Activated naive CD4-positive, alpha-beta T cell treated with anti-CD3 and anti-CD28 coated beads, Interleukin-2, amount 50 U/mL, for 72 hours (primary cell): ENCODE results near the gene SMG7. TPM values are rescaled to one million over a fixed set of nuclear protein-coding genes. Genes with fewer than 3 reads are reported as not detected.

Source experiments
- ATAC-seq, 2 donors: fragments of 150-1000 bp; cut with Tn5 transposase; 2 replicates each; pipeline ENCODE4 v1.10.0; 2021; ENCODE audit warnings: mild to moderate bottlenecking in 2 of 2, moderate library complexity in 2 of 2
- DNase-seq, 2 donors: peaks; one replicate each; pipeline ENCODE4 v3.0.0; 2021 to 2022; ENCODE audit warnings: low spot score in 2 of 2
- H3K27ac Mint-ChIP-seq, 2 donors: one replicate each; pipeline ENCODE4 v1.8.0; 2022; ENCODE audit warnings: mild to moderate bottlenecking in 2 of 2, mixed read lengths in 2 of 2
- H3K36me3 Mint-ChIP-seq, 2 donors: one replicate each; pipeline ENCODE4 v1.8.0; 2022; ENCODE audit warnings: mixed read lengths in 2 of 2
- H3K9me3 Mint-ChIP-seq, 2 donors: one replicate each; pipeline ENCODE4 v1.8.0; 2022; ENCODE audit warnings: mixed read lengths in 2 of 2
- total RNA-seq, 2 donors: library from RNA; stranded (reverse); gene quantifications; one replicate each; pipeline ENCODE4 v1.2.3, GENCODE V29; 2022

SMG7 gene
- total RNA-seq, 2 donors from 2014 or later = 60.9 to 63.4 TPM

GRCh38 chr1:183460596-183460995, 11.7 kb upstream of the SMG7 start:
- Mint-ChIP-seq H3K36me3 (no peaks in the 10 kb centered on the region), H3K9me3 (no peaks in the 10 kb centered on the region), H3K27ac (no peak overlapping the region)
- DNase-seq = no peak
- ATAC-seq = no peak

DNA sequence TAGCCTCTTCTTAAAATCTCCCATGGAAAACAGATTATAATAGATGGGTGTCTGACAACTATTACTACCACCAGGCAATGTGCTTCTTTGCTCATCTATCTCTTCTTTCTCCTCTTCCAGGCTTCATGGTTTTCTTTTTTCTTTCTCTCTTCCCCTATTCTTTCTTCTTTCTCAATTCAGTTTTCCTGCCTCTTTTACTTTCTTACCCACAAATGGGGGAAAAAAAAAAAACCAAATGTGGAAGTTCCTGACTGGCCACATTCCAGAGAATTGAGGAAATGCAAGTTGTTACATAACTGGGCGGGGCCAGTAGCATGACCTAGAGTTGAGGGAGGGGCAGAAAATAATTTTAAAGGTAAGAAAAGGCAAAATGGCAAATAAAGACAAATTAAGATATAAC, 10.9 kb upstream of the SMG7 start:
- Mint-ChIP-seq H3K27ac (no peak overlapping the region), H3K9me3 (no peaks in the 10 kb centered on the region), H3K36me3 (no peaks in the 10 kb centered on the region)
- DNase-seq (no peak), ATAC-seq (no peak)

GRCh38 chr1:183463566-183463965, 8.7 kb upstream of the SMG7 start:
- H3K36me3 Mint-ChIP-seq = no peaks in the 10 kb centered on the region
- ATAC-seq (no peak), DNase-seq (no peak)
- H3K9me3 Mint-ChIP-seq = no peaks in the 10 kb centered on the region
- no peak overlapping the region for H3K27ac Mint-ChIP-seq

- no peak for ATAC-seq
- Mint-ChIP-seq H3K27ac (no peak overlapping the region), H3K36me3 (peaks cover 0 to 5% of the 10 kb centered on the region in 2 donors), H3K9me3 (no peaks in the 10 kb centered on the region)
- DNase-seq = no peak
Observed at GRCh38 chr1:183466781-183467180, 5.5 kb upstream of the SMG7 start.

DNA sequence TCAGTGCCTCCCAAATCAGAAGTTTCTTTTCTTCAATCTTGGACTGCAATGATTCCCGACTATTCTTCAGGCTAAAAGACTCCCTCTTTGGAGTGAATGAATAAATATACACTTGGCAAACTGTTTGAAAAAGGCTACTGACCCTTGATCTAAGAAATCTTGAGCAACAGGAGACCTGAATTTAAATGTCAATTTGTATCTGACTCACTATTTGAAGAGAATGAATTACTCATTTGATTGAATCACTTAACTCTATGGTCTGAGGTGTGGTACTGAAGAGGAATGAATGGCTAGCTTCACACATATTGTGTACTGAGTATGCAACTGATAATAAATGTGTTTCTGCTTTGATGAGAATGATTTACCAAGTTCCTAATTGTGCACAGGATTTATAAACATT, 4.6 kb upstream of the SMG7 start:
- H3K27ac Mint-ChIP-seq = no peak overlapping the region
- ATAC-seq (no peak), DNase-seq (no peak)
- H3K9me3 Mint-ChIP-seq = no peaks in the 10 kb centered on the region
- H3K36me3 Mint-ChIP-seq = peaks cover 2 to 7% of the 10 kb centered on the region in 2 donors

GRCh38 chr1:183470147-183470960, 1.9 kb upstream of the SMG7 start:
- Mint-ChIP-seq H3K36me3 (peaks cover 11 to 18% of the 10 kb centered on the region in 2 donors), H3K9me3 (no peaks in the 10 kb centered on the region), H3K27ac (peak overlapping the region; percentile 100)
- peak; percentile 84 to 85 for DNase-seq
- peak; percentile 50 to 52 for ATAC-seq

GRCh38 chr1:183470961-183471742, 1.1 kb upstream of the SMG7 start:
- DNase-seq (peak; percentile 68 to 90), ATAC-seq (peak; percentile 43 to 53)
- Mint-ChIP-seq H3K36me3 (peaks cover 11 to 18% of the 10 kb centered on the region in 2 donors), H3K9me3 (no peaks in the 10 kb centered on the region), H3K27ac (peak overlapping the region; percentile 100)

DNA sequence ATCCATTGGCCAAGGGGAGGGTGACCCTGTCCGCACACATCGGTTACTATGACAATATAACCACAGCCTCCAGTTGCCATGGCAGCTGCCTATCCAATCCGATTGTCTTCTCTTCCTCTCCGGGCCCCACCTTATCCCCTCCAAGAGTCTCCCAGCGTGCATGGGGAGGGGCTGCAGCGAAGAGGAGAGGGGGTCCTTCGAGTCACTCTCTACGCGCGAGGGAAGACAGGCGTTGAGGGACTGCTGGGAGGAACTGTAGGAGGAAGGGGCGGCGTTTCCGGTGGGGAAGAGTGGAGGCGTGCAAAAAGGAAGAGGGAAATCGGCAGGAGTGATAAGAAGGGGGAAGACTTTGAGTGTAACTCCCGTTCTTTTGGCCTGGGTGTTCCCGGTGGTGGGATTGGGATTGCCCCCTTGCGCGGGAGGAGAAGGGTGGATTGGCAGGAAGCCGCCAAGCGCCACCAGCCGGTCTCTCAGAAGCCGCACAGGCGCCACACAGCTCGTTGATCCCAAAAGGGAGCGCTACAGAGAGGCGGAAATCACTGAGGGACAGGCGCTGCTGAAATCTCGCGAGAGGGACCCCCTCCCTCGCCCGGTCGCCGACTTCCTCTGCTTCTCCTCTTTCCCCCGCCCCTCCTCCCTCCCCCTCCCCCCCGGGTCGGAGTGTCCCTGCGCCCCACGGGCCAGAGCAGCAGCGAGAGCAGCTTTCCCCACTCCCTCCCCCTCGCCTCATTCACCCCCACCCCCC, 384 bp upstream of the SMG7 start:
- Mint-ChIP-seq H3K27ac (peak overlapping the region; percentile 100), H3K36me3 (peaks cover 11 to 18% of the 10 kb centered on the region in 2 donors), H3K9me3 (no peaks in the 10 kb centered on the region)
- DNase-seq (peak; percentile 88 to 94), ATAC-seq (peak; percentile 68 to 73)

DNA sequence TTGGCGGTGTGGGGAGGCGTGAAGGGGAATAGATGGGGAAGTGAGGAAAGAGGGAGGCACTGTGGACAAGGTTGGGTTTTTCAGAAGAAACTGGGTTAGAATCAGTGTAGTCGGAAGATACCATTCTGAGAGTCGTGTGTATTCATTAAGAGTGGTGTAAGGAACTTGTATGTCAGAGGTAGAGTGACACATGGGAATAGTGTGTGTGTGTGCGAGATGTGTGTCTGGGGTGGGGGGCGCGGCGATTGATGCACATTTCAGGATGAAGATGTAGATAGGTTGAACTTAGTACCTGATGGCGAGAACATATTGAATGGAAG, 878 bp downstream of the SMG7 start:
- no peak for ATAC-seq
- H3K36me3 Mint-ChIP-seq = peaks cover 11 to 18% of the 10 kb centered on the region in 2 donors
- no peaks in the 10 kb centered on the region for H3K9me3 Mint-ChIP-seq
- no peak for DNase-seq
- H3K27ac Mint-ChIP-seq = peak overlapping the region; percentile 100

DNA sequence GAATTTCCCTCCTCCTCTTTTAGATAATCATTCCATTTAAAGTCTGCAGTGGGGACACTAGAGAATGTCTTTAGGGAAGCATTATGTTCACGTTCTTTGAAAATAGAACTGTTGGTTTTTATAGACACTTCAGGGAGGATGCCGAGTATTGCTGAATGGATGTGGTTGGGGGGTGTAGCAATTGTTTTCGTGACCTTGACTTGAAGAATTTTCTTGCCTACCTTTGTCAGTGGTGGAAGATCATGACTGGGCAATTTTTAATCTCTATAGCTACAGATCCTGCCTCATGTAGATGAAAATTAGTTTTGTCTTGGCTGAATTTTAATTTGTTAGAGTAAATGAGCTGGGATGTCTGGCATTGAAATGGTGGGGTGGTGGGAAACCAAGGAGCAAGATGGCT, 3.8 kb downstream of the SMG7 start:
- DNase-seq = no peak
- Mint-ChIP-seq H3K36me3 (peaks cover 18 to 21% of the 10 kb centered on the region in 2 donors), H3K27ac (no peak overlapping the region), H3K9me3 (no peaks in the 10 kb centered on the region)
- ATAC-seq = no peak

- DNase-seq (no peak), ATAC-seq (peak in 1 of 2 donors; percentile 81)
- peaks cover 5 to 14% of the 10 kb centered on the region in 2 donors for H3K36me3 Mint-ChIP-seq
- H3K27ac Mint-ChIP-seq = peak overlapping the region; percentile 51 to 67
- no peaks in the 10 kb centered on the region for H3K9me3 Mint-ChIP-seq
Observed at GRCh38 chr1:183477986-183478781, 5.9 kb downstream of the SMG7 start.

DNA sequence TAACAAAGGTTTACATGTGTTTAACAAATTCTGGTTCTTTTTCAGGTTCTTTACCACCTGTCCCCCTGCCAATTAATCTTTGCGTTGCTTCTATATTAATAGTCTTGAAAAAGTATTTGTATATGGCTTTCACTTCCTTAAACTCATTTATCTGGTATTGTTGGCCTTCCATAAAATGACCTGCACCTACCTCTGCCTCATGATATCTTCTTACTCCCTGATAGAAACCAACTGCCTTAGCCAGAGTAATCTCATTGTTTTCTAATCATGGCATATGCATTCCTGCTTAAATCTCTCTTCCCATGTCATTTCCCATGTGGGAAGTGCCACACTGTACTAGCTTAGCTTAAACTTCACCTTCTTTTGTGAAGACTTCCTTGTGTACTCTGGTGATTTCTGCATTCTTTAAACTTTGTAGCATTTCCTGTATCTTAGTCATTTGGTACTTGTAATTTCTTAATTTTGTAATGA, 8.7 kb downstream of the SMG7 start:
- no peak for DNase-seq
- Mint-ChIP-seq H3K27ac (no peak overlapping the region), H3K36me3 (peaks cover 0 to 10% of the 10 kb centered on the region in 2 donors), H3K9me3 (no peaks in the 10 kb centered on the region)
- ATAC-seq = peak in 1 of 2 donors; percentile 36

DNA sequence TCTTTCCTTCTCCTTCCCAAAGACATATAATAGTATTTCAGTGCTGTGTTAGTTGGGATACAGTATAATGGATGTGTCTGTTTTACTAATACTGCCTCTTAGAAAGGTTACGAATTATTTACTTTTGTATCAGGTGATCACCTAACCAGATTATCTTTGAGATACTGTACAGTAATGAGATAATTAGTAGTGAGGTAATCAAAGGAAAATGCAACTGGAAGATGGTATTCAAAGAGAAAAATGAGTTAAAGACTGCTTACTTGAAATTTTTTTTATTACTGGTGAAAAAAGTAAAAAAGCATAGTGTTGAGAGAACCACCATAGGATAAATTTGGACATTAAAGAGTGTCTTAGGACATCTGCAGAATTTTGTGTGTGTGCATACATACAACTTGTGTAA, 10.9 kb downstream of the SMG7 start:
- ATAC-seq (no peak), DNase-seq (no peak)
- Mint-ChIP-seq H3K27ac (no peak overlapping the region), H3K9me3 (no peaks in the 10 kb centered on the region), H3K36me3 (peaks cover 0 to 16% of the 10 kb centered on the region in 2 donors)

GRCh38 chr1:183484254-183484653, 12.0 kb downstream of the SMG7 start:
- Mint-ChIP-seq H3K36me3 (peaks cover 0 to 20% of the 10 kb centered on the region in 2 donors), H3K9me3 (no peaks in the 10 kb centered on the region), H3K27ac (no peak overlapping the region)
- DNase-seq (no peak), ATAC-seq (no peak)

DNA sequence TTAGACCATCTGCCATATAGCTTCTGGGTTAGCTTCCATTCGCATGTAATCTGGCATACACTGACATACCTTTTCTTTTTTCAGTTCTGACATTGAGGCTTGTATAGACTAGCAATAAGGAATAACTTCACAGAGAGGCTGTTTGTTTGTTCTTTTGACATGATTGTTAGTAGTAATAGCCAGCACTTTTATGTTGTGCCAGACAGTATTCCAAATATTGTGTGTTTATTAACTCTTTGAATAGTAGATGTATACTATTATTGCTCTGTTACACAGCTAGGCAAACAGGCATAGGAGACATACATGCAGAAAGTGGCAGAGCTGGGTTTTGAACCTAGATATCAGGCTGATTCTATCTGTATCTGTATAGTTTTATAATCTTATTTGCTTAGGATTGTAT, 12.6 kb downstream of the SMG7 start:
- DNase-seq = no peak
- Mint-ChIP-seq H3K27ac (no peak overlapping the region), H3K9me3 (no peaks in the 10 kb centered on the region), H3K36me3 (peaks cover 0 to 22% of the 10 kb centered on the region in 2 donors)
- ATAC-seq = no peak
